ENCODE data around the gene KNDC1. TPM values are rescaled to one million over a fixed set of nuclear protein-coding genes. Genes with fewer than 3 reads are reported as not detected.

Gene KNDC1
- total RNA-seq, 1 experiment from 2014 or later = 1.2 TPM

DNA sequence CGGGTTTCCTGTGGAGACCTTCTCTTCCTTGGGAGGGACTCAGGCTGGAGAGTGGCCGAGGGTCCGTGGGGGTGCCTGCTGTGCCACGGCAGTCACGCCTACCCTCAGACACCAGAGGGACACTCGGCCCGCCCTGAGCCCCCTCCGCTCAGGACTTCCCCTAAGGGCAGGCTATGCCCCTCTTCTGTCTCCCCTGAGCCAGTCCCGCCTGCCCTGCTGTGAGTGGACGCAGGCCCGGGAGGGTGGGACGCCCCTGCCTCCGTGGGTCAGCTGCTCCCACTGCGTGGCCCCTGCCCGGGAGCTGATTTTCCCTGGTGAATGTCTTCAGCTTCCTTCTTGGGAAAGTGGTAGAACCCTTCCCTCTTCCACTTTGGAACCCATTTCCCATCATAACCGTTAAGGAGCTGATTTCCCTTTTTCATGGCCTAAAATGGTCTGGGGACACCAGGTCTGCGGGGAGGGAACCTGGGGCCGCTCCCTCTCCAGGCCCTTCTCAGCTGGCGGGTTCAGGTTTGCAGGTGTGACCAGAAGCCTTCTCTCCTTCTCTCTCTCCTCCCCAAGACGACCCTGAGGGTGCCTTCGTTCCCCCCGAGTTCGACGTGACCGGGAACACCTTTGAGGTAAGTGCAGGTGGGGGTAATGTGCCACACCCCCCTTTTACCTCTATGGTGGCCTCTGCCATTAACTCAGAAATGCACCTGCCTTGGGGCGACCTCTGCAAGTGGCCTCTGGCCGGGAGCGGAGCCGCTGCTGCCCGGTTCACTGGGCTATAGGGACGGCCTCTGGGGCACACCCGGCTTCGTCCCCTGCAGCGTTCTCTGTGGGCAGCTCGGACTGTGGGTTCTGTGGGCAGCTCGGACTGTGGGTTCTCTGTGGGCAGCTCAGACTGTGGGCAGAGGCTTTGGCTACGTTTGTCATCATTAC lies 7.9 kb downstream of the KNDC1 start:
- TF ChIP-seq, protein P1, sequence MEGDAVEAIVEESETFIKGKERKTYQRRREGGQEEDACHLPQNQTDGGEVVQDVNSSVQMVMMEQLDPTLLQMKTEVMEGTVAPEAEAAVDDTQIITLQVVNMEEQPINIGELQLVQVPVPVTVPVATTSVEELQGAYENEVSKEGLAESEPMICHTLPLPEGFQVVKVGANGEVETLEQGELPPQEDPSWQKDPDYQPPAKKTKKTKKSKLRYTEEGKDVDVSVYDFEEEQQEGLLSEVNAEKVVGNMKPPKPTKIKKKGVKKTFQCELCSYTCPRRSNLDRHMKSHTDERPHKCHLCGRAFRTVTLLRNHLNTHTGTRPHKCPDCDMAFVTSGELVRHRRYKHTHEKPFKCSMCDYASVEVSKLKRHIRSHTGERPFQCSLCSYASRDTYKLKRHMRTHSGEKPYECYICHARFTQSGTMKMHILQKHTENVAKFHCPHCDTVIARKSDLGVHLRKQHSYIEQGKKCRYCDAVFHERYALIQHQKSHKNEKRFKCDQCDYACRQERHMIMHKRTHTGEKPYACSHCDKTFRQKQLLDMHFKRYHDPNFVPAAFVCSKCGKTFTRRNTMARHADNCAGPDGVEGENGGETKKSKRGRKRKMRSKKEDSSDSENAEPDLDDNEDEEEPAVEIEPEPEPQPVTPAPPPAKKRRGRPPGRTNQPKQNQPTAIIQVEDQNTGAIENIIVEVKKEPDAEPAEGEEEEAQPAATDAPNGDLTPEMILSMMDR (IDR thresholded peaks at IDR 0.05; ENCODE audit: unreplicated experiment) = no peak
- H3K27ac Mint-ChIP-seq (ENCODE audit: unreplicated experiment) = no peak overlapping the region
- H3K9me3 Mint-ChIP-seq (ENCODE audit: low read depth, unreplicated experiment) = no peaks in the 10 kb centered on the region
- H3K36me3 Mint-ChIP-seq (ENCODE audit: insufficient read depth, unreplicated experiment) = no peaks in the 10 kb centered on the region
- intact Hi-C loops (cut with micrococcal nuclease; ENCODE audit: unreplicated experiment) = no loop called here
- peaks cover 5% of the 10 kb centered on the region for H3K27me3 Mint-ChIP-seq (ENCODE audit: unreplicated experiment)
- no peaks in the 10 kb centered on the region for H3K4me1 Mint-ChIP-seq (ENCODE audit: low read depth, unreplicated experiment)
- no TSS peak for BruUV-seq (replicated peaks)
- H3K4me3 Mint-ChIP-seq (ENCODE audit: low read depth, unreplicated experiment) = no peak overlapping the region
- DNase-seq = no peak
- CTCF ChIA-PET = no interaction called here

DNA sequence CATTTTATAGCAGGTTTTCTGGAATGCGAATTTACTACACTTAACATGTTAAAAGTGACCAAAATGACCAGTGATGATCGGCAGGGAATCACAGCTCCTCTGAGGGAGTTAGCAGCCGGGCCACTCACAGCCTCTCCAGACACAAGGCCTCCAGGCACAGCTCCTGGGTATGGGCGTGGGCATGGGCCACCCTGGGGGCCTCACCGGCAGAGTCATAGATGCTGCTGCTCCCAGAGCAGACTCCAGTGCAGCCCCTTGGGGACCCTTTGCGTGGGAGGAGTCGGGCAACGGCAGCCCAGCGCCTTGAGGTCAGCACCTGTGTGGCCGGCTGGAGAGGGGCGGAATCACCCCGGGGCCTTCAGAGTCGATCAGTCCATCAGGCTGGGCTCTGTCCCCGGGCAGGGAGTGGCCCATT lies 8.6 kb downstream of the KNDC1 start:
- BruUV-seq (replicated peaks) = no TSS peak
- H3K4me3 Mint-ChIP-seq (ENCODE audit: low read depth, unreplicated experiment) = no peak overlapping the region
- no peaks in the 10 kb centered on the region for H3K4me1 Mint-ChIP-seq (ENCODE audit: low read depth, unreplicated experiment)
- H3K9me3 Mint-ChIP-seq (ENCODE audit: low read depth, unreplicated experiment) = peaks cover 3% of the 10 kb centered on the region
- H3K27me3 Mint-ChIP-seq (ENCODE audit: unreplicated experiment) = peaks cover 12% of the 10 kb centered on the region
- intact Hi-C loops (cut with micrococcal nuclease; ENCODE audit: unreplicated experiment) = no loop called here
- H3K36me3 Mint-ChIP-seq (ENCODE audit: insufficient read depth, unreplicated experiment) = no peaks in the 10 kb centered on the region
- CTCF ChIA-PET = no interaction called here
- TF ChIP-seq, protein P1 (IDR thresholded peaks at IDR 0.05; ENCODE audit: unreplicated experiment) = no peak
- DNase-seq = no peak
- no peak overlapping the region for H3K27ac Mint-ChIP-seq (ENCODE audit: unreplicated experiment)

DNA sequence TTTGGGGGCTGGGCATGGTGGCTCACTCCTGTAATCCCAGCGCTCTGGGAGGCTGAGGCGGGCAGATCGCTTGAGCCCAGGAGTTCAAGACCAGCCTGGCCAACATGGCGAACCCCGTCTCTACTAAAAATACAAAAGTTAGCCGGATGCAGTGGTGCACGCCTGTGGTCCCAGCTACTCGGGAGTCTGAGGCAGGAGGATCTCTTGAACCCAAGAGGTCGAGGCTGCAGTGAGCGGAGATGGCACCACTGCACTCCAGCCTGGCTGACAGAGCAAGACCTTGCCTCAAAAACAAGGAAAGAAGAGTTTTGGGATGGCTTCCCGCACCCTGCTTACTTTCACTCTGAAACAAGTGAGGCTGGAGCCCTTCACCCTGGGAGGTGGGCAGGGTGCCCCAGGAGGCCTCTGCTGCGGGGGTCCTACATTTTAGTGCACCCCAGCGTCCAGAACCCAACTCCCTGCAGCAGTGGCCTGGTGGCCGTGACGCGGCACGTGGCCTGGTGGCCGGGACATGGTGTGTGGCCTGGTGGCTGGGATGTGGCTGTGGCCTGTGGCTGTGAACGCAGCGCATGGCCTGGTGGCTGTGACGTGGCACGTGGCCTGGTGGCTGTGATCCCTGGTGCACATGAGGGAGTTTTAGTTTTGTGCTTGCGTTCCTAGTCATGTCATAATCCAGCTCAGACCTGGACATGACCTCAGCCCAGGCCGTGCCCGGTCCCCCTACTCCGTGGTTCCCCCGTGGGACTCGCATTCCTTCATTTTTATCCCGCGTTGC lies 9.3 kb downstream of the KNDC1 start:
- DNase-seq = no peak

DNA sequence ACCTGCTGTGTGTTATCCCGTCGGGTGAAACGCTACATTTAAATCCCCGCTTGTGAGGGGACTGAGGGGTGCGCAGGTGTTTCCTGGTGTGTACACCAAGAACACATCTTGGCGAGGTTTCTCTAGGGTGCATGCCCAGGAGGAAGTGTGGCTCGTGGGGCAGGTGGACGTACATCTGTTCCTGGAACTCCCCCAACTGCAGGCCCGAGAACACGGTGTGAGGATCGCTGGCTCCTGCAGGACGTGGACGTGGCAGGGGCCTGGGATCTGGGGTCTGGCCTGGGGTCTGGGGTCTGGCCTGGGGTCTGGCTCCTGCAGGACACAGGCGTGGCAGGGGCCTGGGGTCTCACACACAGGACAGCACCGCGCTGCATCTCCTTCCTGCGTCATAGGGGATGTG lies 10.1 kb downstream of the KNDC1 start:
- no peak for DNase-seq
- Mint-ChIP-seq H3K4me3 (ENCODE audit: low read depth, unreplicated experiment) (no peak overlapping the region), H3K27ac (ENCODE audit: unreplicated experiment) (no peak overlapping the region), H3K9me3 (ENCODE audit: low read depth, unreplicated experiment) (peaks cover 3% of the 10 kb centered on the region), H3K4me1 (ENCODE audit: low read depth, unreplicated experiment) (no peaks in the 10 kb centered on the region), H3K36me3 (ENCODE audit: insufficient read depth, unreplicated experiment) (no peaks in the 10 kb centered on the region), H3K27me3 (ENCODE audit: unreplicated experiment) (peaks cover 14% of the 10 kb centered on the region)
- intact Hi-C loops (cut with micrococcal nuclease; ENCODE audit: unreplicated experiment) = no loop called here
- CTCF ChIA-PET = no interaction called here
- no TSS peak for BruUV-seq (replicated peaks)
- TF ChIP-seq, protein P1 (IDR thresholded peaks at IDR 0.05; ENCODE audit: unreplicated experiment) = no peak

More for the DNA sequence above, 9.3 kb downstream of the KNDC1 start:
- H3K4me3 Mint-ChIP-seq (ENCODE audit: low read depth, unreplicated experiment) = no peak overlapping the region
- peaks cover 3% of the 10 kb centered on the region for H3K9me3 Mint-ChIP-seq (ENCODE audit: low read depth, unreplicated experiment)
- no peak overlapping the region for H3K27ac Mint-ChIP-seq (ENCODE audit: unreplicated experiment)
- no TSS peak for BruUV-seq (replicated peaks)
- CTCF ChIA-PET = no interaction called here
- intact Hi-C loops (cut with micrococcal nuclease; ENCODE audit: unreplicated experiment) = no loop called here
- H3K36me3 Mint-ChIP-seq (ENCODE audit: insufficient read depth, unreplicated experiment) = no peaks in the 10 kb centered on the region
- H3K27me3 Mint-ChIP-seq (ENCODE audit: unreplicated experiment) = peaks cover 14% of the 10 kb centered on the region
- H3K4me1 Mint-ChIP-seq (ENCODE audit: low read depth, unreplicated experiment) = no peaks in the 10 kb centered on the region
- TF ChIP-seq, protein P1 (IDR thresholded peaks at IDR 0.05; ENCODE audit: unreplicated experiment) = no peak

Data from Calu3 (cell line).